SU-DHL-6 (cell line): Measurements from ENCODE around the gene ISG20L2.

Experiments used
- CTCF ChIP-seq: fragments of 200-600 bp; sonication (generic); IDR thresholded peaks from one replicate; pipeline ENCODE4 v1.5.1; 2017; ENCODE audit warnings: antibody characterized with exemption, mild to moderate bottlenecking, low read length, moderate library complexity; ENCODE audit not compliant: insufficient read depth, poor library complexity, severe bottlenecking
- EZH2phosphoT487 ChIP-seq: fragments of 200-600 bp; sonication (generic), shearing (Covaris generic); conservative IDR thresholded peaks from 2 replicates; pipeline ENCODE4 v1.6.1; 2018; ENCODE audit warnings: mild to moderate bottlenecking, antibody characterized with exemption, low read length, moderate library complexity, mixed read lengths

GRCh38 chr1:156766298-156767100 is 37.9 kb upstream of the ISG20L2 start:
- no peak for TF ChIP-seq CTCF
- no peak for TF ChIP-seq EZH2phosphoT487
